ENCODE results near the gene RNF141.

The RNF141 gene, protein sequence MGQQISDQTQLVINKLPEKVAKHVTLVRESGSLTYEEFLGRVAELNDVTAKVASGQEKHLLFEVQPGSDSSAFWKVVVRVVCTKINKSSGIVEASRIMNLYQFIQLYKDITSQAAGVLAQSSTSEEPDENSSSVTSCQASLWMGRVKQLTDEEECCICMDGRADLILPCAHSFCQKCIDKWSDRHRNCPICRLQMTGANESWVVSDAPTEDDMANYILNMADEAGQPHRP

DNA sequence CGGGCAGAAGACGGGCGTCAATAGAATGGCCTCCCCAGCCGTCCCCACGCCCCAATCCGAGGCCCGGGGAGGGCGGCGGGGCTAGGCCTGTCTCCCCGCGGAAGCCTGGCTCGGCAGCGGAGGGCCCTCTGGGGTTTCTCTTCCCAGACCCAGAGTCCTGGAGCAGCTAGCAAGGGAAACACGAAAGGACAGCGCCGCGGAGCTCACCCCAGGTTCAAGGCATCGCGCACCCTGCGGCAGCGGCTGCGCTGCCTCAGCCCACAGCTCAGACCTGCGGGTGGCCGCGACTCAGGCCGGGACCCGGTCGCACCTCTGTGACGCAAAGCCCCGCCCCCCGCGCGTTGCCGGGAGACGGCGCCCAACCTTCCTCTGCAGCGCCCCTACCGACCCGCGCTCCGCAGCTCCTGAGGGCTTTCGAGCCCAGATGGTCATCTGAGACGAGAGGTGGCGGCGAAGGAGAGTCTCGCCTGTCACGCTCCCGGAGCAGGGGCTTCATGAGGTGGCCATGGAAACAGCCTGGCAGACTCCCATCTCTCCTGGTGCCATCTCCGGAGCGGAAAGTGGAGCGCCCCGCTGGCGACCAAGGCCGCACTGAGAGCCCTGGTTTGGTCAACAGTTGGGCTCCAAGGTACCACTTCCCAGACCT, at the start of gene RNF141:
Gene RNF141, minus strand, starts transcription at position 273 of the 646 bp plus-strand sequence. CDS start 7,029 bp downstream, outside the sequence.
- DNase-seq, result peak; percentile 89 to 98

GRCh38 chr11:10590218-10590915, 49.4 kb upstream of the RNF141 start:
- no peak for DNase-seq

GRCh38 chr11:10588904-10589303, 47.9 kb upstream of the RNF141 start:
- no peak for DNase-seq

DNA sequence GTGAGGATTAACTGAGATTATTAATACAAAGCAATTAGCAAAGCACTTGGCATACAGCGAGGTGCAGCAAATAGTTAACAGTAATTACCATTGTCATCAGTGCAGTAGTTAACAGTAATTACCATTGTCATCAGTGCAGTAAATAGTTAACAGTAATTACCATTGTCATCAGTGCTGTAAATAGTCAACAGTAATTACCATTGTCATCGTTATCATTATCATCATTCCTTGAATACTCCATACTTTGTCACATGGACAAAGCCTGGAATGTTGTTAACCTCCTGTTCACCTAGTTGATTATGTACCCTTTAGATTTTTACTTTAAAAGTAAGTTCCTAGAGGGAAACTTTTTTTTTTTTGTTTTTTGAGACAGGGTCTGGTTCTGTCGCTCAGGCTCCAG, 47.0 kb upstream of the RNF141 start:
- DNase-seq, result no peak

- DNase-seq, result no peak
Measured at GRCh38 chr11:10587388-10587787, 46.4 kb upstream of the RNF141 start.

DNA sequence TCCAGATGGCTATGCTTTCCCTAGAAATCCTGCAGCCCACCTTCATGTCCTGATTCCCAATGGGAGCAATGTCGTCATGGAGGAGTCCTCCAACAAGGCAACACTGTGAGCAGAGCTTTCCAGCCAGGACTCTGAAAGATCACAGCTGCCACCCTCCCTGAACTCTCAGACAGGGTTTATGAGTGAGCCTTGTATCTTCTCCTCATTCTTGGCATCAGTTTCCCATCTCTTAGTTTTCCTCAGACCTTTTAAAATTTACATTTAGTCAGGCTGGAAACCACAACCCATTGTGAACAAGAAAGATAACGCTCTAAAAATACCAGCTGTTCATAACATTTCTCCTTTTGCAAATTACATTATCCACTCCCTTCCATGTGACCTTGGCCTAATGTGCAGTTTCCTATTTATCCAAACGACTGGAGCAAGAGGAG, 43.1 kb upstream of the RNF141 start:
- no peak for DNase-seq

- DNase-seq, result no peak
Measured at GRCh38 chr11:10581481-10582019, 40.6 kb upstream of the RNF141 start.

DNA sequence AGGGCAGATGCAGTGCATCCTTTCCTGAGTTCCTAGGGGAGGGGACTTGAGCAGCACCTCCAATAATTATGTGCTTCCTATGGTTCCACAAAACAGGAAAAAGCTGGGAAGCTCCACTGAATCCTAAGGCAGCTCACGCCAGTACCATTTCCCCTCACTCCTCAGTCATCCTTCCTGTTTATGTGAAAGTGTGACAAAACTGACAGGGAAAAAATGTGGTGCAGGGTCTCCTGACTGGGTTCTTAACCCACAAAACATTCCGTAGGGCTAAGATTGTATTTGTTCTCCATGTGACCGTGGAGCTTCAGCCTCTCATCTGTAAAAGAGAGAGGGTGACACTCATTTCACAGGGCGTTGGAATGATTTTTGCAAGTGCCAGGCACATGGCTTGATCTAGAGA, 39.6 kb upstream of the RNF141 start:
- DNase-seq, result no peak

DNA sequence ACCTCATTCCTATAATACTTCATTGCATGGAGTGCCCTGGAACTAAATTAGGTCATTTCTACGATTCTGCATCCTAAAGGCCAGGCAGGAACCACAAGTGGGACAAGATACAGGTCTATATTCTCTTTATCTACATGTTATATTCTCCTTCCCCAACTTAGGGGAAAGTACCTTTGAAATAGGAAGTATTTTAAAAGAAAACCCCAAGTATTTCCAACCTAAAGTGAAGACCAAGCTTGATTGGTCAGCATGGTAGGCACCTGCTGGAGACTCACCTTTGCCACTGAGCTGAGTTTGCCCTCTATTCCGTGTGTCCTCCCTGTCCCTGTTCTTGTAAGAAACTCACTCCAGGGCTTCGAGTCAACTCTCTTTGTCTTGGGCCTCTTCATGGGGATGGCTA, 38.7 kb upstream of the RNF141 start:
- DNase-seq, result no peak

- no peak for DNase-seq
Measured at GRCh38 chr11:10576035-10576398, 35.0 kb upstream of the RNF141 start.

GRCh38 chr11:10575346-10576034, 34.5 kb upstream of the RNF141 start:
- DNase-seq, result no peak

DNA sequence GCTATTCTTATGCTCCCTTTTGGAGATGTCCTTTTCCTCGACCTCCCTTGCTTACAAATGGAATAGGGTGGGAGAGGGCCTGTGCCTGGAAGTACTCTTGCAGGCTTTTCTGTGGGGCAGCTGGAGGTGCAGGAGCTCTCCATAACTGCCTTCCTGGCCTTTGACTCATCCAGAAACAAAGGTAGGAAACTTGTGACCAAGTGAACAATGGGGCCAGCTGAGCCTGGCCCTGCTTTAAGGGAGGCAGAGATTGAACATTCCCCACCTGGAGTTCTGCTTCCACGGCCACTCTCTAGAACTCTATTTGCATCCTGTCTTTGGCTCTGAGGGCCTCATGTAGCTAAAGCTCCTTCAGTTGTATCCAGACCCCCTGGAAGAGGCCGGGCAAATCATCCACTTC, 32.6 kb upstream of the RNF141 start:
- no peak for DNase-seq

DNA sequence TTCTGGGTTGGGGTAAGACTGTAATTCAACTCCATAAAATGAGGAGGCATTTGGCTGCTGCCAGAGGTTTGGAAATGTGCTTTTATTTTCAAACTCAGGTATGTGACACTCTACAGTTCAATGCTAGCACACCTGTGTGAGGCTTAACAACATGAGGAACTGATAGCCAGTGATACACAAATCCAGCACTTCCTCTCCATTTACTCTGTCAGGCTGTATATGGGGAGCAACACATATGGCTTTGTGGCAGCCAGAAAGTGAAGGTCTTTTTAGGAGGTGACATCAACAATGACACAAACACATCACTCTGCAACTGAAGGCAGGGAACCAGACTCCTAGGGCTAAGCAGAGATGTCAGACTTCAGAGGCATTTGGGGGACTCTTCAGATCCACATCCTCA, 32.0 kb upstream of the RNF141 start:
- no peak for DNase-seq

DNA sequence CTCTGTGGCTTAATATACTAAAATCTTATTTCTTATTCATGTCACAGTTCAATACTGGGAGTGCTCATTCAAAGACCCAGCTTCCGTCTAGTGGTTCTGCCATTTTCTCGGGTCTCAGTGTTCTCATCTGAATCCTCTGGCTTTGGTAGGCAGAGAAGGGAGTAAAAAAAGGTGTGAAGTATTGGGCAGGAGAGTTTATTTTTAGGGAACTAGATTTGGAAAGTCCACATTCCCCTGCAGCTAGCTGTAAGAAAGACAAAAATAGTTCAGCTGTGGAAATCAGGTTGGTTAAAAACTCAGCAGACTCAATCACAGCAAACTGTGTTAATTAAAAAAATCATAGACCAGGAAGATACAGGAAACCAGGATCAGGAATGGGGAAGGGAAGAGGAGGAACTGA, 31.5 kb upstream of the RNF141 start:
- DNase-seq, result no peak

DNA sequence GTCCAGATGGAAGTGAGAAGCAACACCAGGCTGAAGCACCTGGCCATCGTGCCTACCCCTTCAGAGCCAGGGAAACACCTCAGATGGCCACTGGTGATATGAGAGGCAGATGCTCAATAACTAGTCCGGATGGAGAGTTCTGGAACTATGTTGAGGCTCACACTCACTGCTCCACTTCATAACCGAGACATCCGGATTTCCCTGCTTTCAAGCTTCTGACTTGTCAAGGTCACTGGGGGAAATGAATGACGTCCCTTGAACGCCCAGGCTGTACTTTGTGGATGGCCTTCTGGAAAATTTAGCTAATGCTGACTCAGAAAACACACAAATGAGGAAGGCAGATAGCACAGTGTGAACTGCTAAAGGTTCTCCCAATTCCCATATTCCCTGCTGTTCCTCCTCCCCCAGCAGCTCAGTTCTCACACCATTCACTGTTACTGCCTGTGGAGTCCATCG, 27.5 kb upstream of the RNF141 start, which contains the start of gene LYVE1:
Gene LYVE1, minus strand, starts transcription at position 180 of the 456 bp plus-strand sequence. Its CDS starts 133 bp downstream, at position 47.
- DNase-seq, result no peak

GRCh38 chr11:10567446-10567845, 26.5 kb upstream of the RNF141 start:
- no peak for DNase-seq

DNA sequence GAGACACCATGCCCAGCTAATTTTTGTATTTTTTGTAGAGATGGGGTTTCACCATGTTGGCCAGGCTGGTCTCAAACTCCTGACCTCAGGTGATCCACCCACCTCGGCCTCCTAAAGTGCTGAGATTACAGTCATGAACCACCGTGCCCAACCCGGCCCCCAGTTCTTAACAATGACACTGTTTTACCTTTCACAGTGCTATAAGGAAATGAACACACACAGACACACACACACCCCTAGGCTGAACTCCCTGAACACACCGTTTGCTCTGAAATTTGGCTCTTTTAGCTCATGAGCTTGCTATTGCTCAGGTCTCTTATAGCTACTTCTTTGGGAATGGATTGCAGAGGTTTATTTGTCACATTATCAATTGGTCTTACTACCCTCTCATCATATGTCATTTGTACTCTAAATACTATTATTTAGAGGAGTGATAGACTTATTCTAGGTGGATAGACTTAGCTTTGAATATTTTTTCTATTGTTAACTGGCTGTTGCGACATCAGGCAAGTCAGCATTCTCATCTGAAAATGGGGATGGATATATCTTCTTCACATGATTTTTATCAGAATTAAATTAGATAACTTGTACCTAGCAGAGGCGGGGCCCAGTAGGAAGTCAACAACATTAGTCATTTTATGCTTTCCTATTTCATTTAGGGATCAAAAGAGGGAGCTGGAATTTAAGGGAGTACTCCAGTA, 25.4 kb upstream of the RNF141 start:
- DNase-seq, result no peak

DNA sequence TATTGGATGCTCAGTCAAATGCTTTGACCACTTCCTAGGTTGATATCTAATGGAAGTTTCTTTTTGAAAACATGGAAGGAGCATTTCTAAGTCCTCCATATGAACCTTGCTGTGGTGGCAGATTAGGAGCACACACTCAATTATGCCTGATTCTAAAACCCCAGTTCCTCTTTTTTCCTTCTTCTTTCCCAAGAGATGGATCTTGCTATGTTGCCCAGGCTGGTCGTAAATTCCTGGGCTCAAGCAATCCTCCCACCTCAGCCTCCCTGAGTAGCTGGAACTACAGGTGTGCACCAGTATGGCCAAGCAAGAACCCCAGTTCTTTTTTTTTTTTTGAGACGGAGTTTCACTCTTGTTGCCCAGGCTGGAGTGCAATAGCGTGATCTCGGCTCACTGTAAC, 24.5 kb upstream of the RNF141 start:
- no peak for DNase-seq

DNA sequence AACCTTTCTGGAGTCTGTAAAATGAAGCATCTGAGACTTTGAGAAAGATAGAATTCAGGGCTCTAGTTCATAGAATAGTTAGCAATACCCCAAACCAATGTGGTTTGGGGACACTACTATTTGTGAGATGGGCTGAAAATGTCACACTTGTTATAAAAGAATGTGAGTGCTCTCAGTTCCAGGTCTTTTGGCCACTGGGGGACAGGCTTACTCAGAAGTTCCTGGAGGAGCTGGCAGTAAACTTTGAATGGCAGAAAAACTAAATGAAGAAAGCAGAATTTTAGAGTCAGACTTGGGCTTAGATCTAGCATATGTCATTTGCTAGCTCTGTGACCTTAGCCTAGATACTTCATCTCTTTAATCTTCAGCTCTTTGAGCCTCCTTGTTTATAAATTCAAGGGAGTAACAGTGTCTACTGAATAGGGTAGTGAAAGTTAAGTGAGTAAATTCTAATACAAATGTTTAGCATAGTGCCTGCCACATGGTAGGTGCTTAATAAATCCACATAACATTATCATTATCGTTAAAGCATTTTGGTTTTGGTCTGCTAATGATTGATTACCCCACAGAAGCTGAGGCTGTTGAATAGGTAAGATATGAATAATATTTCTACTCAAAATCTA, 23.8 kb upstream of the RNF141 start:
- DNase-seq, result no peak

DNA sequence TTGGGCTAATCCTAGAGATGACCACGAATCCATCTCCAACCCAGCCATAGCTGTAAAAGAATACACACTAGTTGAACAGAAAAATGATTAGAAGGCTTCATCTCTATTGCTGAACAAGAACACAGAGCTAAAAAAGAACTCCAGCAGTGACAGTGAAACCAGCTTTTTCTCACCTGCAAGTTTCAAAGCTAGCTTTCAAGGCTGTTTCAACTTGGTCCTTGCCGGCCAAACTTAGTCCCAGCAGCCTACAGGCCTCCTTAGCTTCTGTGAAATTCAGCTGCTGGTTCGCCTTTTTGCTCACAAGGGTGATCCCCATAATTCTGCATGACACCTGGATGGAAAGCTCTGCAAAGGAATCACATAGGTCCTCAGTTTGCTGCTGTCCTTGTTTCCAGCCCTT, 23.0 kb upstream of the RNF141 start:
- no peak for DNase-seq

- no peak for DNase-seq
Measured at GRCh38 chr11:10561947-10562346, 21.0 kb upstream of the RNF141 start.
